Prostate gland (tissue), 2 donors: ENCODE measurements around the gene ERP44.

ENCODE experiments used
- POLR2A ChIP-seq: fragments of 450-650 bp; IDR thresholded peaks from one replicate; pipeline ENCODE4 v1.6.1; 2016; ENCODE audit warnings: antibody characterized with exemption, mild to moderate bottlenecking
- TF ChIP-seq, protein P1 (sequence below), 4 experiments: fragments of 200-600 bp in 2 of 4; fragments of 450-650 bp in 2 of 4; sonication (generic) in 2 of 4; IDR thresholded peaks; 1 replicate in 3 of 4; 2 replicates in 1 of 4; pipeline ENCODE4 v1.5.1; 2016 to 2019; ENCODE audit warnings: antibody characterized with exemption in 4 of 4, mild to moderate bottlenecking in 2 of 4, moderate library complexity in 2 of 4

DNA sequence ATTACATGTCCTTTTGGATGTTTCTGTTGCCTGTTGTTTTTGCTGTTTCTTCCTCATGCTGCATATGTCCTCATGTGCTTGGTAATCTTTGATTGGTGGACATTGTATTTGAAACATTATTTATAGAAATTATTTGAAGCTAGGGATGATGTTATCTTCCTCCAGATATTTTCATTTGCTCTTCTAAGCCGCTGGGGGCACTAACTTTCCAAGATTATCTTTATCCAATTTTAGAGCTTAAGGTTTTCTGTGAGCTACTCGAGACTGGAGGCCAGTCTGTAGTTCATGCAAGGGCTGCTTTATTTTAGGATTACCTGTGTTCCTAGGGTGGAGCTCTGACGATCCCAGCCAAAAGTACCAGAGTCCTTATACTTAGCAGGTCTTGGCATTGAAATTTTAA lies 151.4 kb downstream of the ERP44 start:
- TF ChIP-seq, protein P1, sequence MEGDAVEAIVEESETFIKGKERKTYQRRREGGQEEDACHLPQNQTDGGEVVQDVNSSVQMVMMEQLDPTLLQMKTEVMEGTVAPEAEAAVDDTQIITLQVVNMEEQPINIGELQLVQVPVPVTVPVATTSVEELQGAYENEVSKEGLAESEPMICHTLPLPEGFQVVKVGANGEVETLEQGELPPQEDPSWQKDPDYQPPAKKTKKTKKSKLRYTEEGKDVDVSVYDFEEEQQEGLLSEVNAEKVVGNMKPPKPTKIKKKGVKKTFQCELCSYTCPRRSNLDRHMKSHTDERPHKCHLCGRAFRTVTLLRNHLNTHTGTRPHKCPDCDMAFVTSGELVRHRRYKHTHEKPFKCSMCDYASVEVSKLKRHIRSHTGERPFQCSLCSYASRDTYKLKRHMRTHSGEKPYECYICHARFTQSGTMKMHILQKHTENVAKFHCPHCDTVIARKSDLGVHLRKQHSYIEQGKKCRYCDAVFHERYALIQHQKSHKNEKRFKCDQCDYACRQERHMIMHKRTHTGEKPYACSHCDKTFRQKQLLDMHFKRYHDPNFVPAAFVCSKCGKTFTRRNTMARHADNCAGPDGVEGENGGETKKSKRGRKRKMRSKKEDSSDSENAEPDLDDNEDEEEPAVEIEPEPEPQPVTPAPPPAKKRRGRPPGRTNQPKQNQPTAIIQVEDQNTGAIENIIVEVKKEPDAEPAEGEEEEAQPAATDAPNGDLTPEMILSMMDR (IDR thresholded peaks at IDR 0.05), result no peak
- TF ChIP-seq POLR2A, result no peak
